ENCODE data around the gene DDX10.

The DDX10 gene

DNA sequence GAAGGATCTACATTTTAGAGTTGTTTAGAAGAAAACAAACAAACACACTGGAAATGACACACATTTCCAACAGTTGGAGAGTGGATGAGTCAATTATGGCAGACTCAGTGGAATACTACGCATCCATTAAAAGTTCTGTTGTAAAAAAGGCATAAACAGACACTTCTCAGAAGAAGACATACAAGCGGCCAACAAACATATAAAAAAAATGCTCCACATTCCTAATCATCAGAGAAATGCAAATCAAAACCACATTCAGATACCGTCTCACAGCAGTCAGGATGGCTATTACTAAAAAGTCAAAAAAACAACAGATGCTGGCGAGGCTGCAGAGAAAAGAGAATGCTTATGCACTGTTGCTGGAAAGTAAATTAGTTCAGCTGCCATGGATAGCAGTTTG, 298.2 kb downstream of the DDX10 start:
- TF ChIP-seq, protein P1, sequence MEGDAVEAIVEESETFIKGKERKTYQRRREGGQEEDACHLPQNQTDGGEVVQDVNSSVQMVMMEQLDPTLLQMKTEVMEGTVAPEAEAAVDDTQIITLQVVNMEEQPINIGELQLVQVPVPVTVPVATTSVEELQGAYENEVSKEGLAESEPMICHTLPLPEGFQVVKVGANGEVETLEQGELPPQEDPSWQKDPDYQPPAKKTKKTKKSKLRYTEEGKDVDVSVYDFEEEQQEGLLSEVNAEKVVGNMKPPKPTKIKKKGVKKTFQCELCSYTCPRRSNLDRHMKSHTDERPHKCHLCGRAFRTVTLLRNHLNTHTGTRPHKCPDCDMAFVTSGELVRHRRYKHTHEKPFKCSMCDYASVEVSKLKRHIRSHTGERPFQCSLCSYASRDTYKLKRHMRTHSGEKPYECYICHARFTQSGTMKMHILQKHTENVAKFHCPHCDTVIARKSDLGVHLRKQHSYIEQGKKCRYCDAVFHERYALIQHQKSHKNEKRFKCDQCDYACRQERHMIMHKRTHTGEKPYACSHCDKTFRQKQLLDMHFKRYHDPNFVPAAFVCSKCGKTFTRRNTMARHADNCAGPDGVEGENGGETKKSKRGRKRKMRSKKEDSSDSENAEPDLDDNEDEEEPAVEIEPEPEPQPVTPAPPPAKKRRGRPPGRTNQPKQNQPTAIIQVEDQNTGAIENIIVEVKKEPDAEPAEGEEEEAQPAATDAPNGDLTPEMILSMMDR (IDR thresholded peaks at IDR 0.05; ENCODE audit: insufficient read depth, low read depth, low read length, missing control alignments), result no peak
- H3K4me3 ChIP-seq (ENCODE audit: low read length), result no peak overlapping the region
- no peak for DNase-seq (ENCODE audit: low read depth)

DNA sequence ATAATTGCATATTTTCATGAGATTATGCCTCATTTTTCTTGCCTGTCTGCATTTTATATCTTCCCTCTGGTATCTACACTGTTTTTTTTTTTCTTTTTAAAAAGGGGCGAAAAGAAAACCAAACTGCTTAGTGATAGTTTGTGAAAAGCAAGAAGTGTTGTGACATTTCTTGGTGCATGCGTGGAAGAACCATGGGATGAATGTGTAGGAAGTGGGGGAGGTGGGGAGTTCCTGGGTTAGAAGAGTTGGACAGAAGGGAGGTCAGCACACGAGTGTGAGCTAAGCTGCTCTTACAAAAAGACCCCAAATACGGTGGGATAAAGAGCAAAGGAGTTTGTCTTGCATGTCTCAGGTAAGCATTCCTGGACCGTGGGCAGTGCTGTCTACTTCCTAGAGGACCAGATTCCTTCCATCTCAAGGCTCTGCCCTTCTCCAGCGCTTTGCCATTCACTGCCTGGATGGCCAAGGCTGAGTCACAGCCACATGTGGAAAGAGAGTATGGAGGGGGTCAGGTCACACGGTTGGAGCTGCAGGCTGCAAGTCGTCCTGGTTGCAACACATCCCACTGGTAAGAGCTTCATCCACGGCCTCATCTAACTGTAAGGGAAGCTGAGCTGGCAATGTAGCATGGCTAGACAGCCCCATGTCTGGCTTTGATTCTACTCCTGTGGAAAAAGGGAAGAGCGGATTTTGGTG, 300.6 kb downstream of the DDX10 start:
- TF ChIP-seq, protein P1 (IDR thresholded peaks at IDR 0.05; ENCODE audit: insufficient read depth, low read depth, low read length, missing control alignments), result no peak
- DNase-seq (ENCODE audit: low read depth), result peak; percentile 65
- no peak overlapping the region for H3K4me3 ChIP-seq (ENCODE audit: low read length)

DNA sequence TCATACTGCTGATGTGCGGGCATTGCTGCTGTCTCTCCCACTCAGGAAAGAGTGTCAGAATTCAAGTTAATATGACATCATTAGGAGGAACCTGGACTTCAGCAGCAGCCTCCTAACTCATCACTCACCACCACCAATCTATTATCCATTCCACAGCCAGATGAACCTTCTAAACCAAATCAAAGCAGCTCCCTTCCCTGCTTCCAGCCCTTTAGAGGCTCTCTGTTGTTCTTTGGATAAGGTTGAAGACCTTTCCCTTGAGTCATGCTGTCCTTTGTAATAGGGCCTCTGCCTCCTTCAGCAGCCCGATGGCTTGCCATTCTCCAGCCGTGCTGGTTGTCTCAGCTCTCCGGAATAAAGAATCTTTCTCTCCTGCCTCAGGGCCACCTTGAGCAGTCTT, 301.3 kb downstream of the DDX10 start:
- H3K4me3 ChIP-seq (ENCODE audit: low read length), result no peak overlapping the region
- TF ChIP-seq, protein P1 (IDR thresholded peaks at IDR 0.05; ENCODE audit: insufficient read depth, low read depth, low read length, missing control alignments), result no peak
- no peak for DNase-seq (ENCODE audit: low read depth)

DNA sequence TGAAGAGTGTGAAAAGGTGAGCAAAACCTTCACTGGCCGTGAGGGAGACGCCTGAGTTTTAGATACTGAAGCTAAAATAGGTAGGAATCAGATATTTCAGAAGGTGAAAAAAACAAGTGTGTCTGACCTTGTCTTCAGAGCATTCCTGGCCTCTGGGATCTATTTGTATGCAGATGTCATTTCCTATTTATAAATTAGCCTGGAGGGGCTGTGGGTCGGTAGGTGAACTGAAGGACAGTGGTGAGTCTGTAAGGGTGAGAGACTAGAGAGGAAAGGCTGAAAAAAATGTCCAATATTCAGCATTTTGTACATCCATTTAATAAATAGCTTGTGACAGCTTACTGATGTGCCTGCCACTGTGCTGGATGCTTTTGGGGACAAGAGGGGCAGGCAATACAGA, 302.1 kb downstream of the DDX10 start:
- no peak overlapping the region for H3K4me3 ChIP-seq (ENCODE audit: low read length)
- TF ChIP-seq, protein P1 (IDR thresholded peaks at IDR 0.05; ENCODE audit: insufficient read depth, low read depth, low read length, missing control alignments), result no peak

DNA sequence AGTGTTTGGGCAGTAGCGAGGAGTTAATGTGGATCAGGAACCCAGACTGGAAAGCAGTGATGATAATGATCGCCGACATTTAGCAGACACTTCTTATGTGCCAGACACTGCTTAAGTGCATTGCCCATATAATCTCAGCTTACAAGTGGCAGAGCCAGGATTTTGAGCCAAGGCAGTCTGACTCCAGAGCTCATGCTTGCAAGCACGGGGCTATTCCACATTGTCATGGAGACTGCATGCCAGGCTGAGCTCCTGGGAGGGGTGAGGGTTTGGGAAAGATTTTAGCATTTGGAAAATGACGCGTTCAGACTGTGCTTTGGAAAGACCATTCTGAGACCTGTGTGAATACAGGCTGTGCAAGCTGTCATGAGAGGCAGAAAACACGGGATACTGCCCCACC, 302.7 kb downstream of the DDX10 start:
- TF ChIP-seq, protein P1 (IDR thresholded peaks at IDR 0.05; ENCODE audit: insufficient read depth, low read depth, low read length, missing control alignments), result no peak
- H3K4me3 ChIP-seq (ENCODE audit: low read length), result no peak overlapping the region
- DNase-seq (ENCODE audit: low read depth), result no peak

More for the DNA sequence above, 302.1 kb downstream of the DDX10 start:
- no peak for DNase-seq (ENCODE audit: low read depth)

DNA sequence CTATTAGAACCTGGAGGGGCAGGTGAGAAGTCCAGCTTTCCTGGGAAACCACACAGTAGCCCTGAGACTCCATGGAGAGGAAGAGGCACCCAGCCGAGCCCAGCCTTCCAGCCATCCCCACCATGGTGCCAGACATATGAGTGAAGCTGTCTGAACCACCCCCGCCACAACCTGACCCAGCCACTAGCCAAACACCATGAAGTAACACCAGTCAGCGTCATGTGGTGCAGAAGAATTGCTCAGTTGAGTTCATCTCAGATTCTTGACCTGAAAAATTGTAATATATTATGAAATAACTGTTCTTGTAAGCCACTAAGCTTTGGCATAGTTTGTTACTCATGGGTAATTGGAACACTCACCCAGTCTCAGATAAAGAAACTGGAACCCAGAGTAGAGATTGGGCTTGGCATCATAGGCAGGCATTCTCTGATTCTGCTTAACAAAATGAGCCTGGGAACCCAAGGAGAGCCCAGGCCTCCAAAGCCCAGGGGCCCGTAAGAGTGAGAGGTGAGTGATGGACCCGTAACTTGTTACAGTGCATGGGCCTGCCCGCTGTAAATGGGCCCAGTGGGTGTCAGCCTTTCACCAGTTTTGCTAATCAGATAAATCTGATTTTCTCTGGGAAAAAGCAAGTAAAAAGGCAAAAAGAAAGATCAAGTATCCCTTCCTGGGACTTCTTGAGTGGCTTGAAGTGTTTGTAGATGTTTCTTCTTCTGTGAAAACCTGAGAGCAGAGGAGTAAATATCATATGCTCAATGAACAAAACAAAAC, 305.5 kb downstream of the DDX10 start:
- TF ChIP-seq, protein P1 (IDR thresholded peaks at IDR 0.05; ENCODE audit: insufficient read depth, low read depth, low read length, missing control alignments), result no peak
- DNase-seq (ENCODE audit: low read depth), result no peak
- no peak overlapping the region for H3K4me3 ChIP-seq (ENCODE audit: low read length)

Measured in epithelial cell of esophagus (primary cell).